Measurements from ENCODE around the gene C12orf57.

- TF ChIP-seq EZH2 (IDR thresholded peaks at IDR 0.05; ENCODE audit: insufficient read depth, poor library complexity, severe bottlenecking) (no peak), EZH2phosphoT487 (IDR thresholded peaks at IDR 0.05; ENCODE audit: insufficient read depth, low read depth) (no peak)
These were observed 49.5 kb upstream of the C12orf57 start for GRCh38 chr12:6894321-6894720.
